OCI-M2 (cell line): ENCODE measurements around the gene VMAC.

Source experiments
- DNase-seq: peaks from one replicate; lab custom pipeline; 2025; ENCODE audit not compliant: unreplicated experiment; lab: John Stamatoyannopoulos, UW

Gene VMAC

GRCh38 chr19:5927441-5927821, 22.8 kb downstream of the VMAC start:
- DNase-seq: no peak

- DNase-seq: no peak
These were observed 24.5 kb downstream of the VMAC start for GRCh38 chr19:5929179-5929578.

- no peak for DNase-seq
These were observed 25.0 kb downstream of the VMAC start for GRCh38 chr19:5929625-5930024.

- DNase-seq: no peak
These were observed 26.6 kb downstream of the VMAC start for GRCh38 chr19:5931251-5931650.

- DNase-seq: no peak
These were observed 27.5 kb downstream of the VMAC start for GRCh38 chr19:5932146-5932545.

- no peak for DNase-seq
These were observed 28.1 kb downstream of the VMAC start for GRCh38 chr19:5932609-5933262.

GRCh38 chr19:5933391-5934068, 28.9 kb downstream of the VMAC start:
- no peak for DNase-seq

GRCh38 chr19:5934069-5934401, 29.4 kb downstream of the VMAC start:
- DNase-seq: no peak

GRCh38 chr19:5934774-5935472, 30.3 kb downstream of the VMAC start:
- DNase-seq: no peak

- no peak for DNase-seq
These were observed 31.0 kb downstream of the VMAC start for GRCh38 chr19:5935473-5936291.

GRCh38 chr19:5936292-5936592, 31.6 kb downstream of the VMAC start:
- no peak for DNase-seq

GRCh38 chr19:5937550-5937949, 32.9 kb downstream of the VMAC start:
- DNase-seq: no peak

- no peak for DNase-seq
These were observed 35.9 kb downstream of the VMAC start for GRCh38 chr19:5940260-5941208.

- DNase-seq: no peak
These were observed 37.0 kb downstream of the VMAC start for GRCh38 chr19:5941673-5942072.

- DNase-seq: no peak
These were observed 38.4 kb downstream of the VMAC start for GRCh38 chr19:5943045-5943444.

GRCh38 chr19:5943623-5944022, 39.0 kb downstream of the VMAC start:
- DNase-seq: no peak

- no peak for DNase-seq
These were observed 42.8 kb downstream of the VMAC start for GRCh38 chr19:5947435-5947834.

GRCh38 chr19:5948752-5949564, 44.3 kb downstream of the VMAC start:
- DNase-seq: no peak

GRCh38 chr19:5949792-5950305, 45.2 kb downstream of the VMAC start:
- DNase-seq: no peak

- no peak for DNase-seq
These were observed 46.1 kb downstream of the VMAC start for GRCh38 chr19:5950741-5951140.
